HuH-7.5 (cell line): ENCODE results near the gene RNU5B-1.

Source experiments
- DNase-seq: peaks from one replicate; pipeline ENCODE4 v3.0.0; 2011; ENCODE audit warnings: low spot score

Gene RNU5B-1

GRCh38 chr15:65304381-65305149 lies at the start of gene RNU5B-1:
RNU5B-1 (plus strand) TSS chr15:65304677.
- no peak for DNase-seq

GRCh38 chr15:65254758-65255157 lies 49.7 kb upstream of the RNU5B-1 start:
- no peak for DNase-seq

GRCh38 chr15:65255486-65256140 lies 48.9 kb upstream of the RNU5B-1 start:
- DNase-seq, result no peak

GRCh38 chr15:65258375-65259262 lies 45.9 kb upstream of the RNU5B-1 start:
- no peak for DNase-seq

GRCh38 chr15:65259367-65259797 lies 45.1 kb upstream of the RNU5B-1 start:
- no peak for DNase-seq

GRCh38 chr15:65260968-65261367 lies 43.5 kb upstream of the RNU5B-1 start:
- no peak for DNase-seq

- DNase-seq, result no peak
Measured at GRCh38 chr15:65263313-65263712, 41.2 kb upstream of the RNU5B-1 start.

GRCh38 chr15:65264863-65265430 lies 39.5 kb upstream of the RNU5B-1 start:
- DNase-seq, result no peak

GRCh38 chr15:65266469-65266868 lies 38.0 kb upstream of the RNU5B-1 start:
- DNase-seq, result no peak

GRCh38 chr15:65268411-65268810 lies 36.1 kb upstream of the RNU5B-1 start:
- DNase-seq, result no peak

GRCh38 chr15:65270811-65271545 lies 33.5 kb upstream of the RNU5B-1 start:
- DNase-seq, result peak; percentile 65

- DNase-seq, result no peak
Measured at GRCh38 chr15:65275104-65275727, 29.3 kb upstream of the RNU5B-1 start.

GRCh38 chr15:65275728-65276126 lies 28.8 kb upstream of the RNU5B-1 start:
- no peak for DNase-seq

GRCh38 chr15:65277015-65277414 lies 27.5 kb upstream of the RNU5B-1 start:
- DNase-seq, result no peak

GRCh38 chr15:65278480-65278879 lies 26.0 kb upstream of the RNU5B-1 start:
- DNase-seq, result no peak

- DNase-seq, result no peak
Measured at GRCh38 chr15:65285291-65286068, 19.0 kb upstream of the RNU5B-1 start.

GRCh38 chr15:65286069-65286703 lies 18.3 kb upstream of the RNU5B-1 start:
- peak; percentile 54 for DNase-seq

- DNase-seq, result peak; percentile 79
Measured at GRCh38 chr15:65286704-65287519, 17.6 kb upstream of the RNU5B-1 start, which contains the start of gene PARP16. PARP16 (minus strand) TSS chr15:65286883; CDS start chr15:65286426, 457 bp downstream.

- no peak for DNase-seq
Measured at GRCh38 chr15:65287520-65287855, 17.0 kb upstream of the RNU5B-1 start.
